Parathyroid adenoma (tissue), 2 donors: ENCODE data around the gene GSG1L.

Experiments
- H2AFZ ChIP-seq: fragments of 300-600 bp; sonication (generic); one replicate; pipeline ENCODE4 v1.7.0; 2017; ENCODE audit warnings: antibody characterized with exemption, mild to moderate bottlenecking
- H3K27ac ChIP-seq: fragments of 300-600 bp; sonication (generic); one replicate; pipeline ENCODE4 v1.7.0; 2017
- H3K27me3 ChIP-seq: fragments of 300-600 bp; sonication (generic); one replicate; pipeline ENCODE4 v1.7.0; 2017; ENCODE audit warnings: low read length; ENCODE audit not compliant: control insufficient read depth, insufficient read depth
- H3K36me3 ChIP-seq: fragments of 300-600 bp; sonication (generic); one replicate; pipeline ENCODE4 v1.7.0; 2017; ENCODE audit warnings: low read length; ENCODE audit not compliant: control insufficient read depth, insufficient read depth
- H3K4me1 ChIP-seq: fragments of 300-600 bp; sonication (generic); one replicate; pipeline ENCODE4 v1.7.0; 2017; ENCODE audit warnings: control low read depth
- H3K4me2 ChIP-seq: fragments of 300-600 bp; sonication (generic); one replicate; pipeline ENCODE4 v1.7.0; 2017; ENCODE audit warnings: low read length
- H3K4me3 ChIP-seq: fragments of 300-600 bp; sonication (generic); one replicate; pipeline ENCODE4 v1.7.0; 2017; ENCODE audit warnings: low read depth, low read length
- H3K79me2 ChIP-seq: fragments of 300-600 bp; sonication (generic); one replicate; pipeline ENCODE4 v1.7.0; 2017; ENCODE audit warnings: control low read depth
- H3K9ac ChIP-seq: fragments of 300-600 bp; sonication (generic); one replicate; pipeline ENCODE4 v1.7.0; 2017; ENCODE audit warnings: mild to moderate bottlenecking
- H3K9me3 ChIP-seq: fragments of 300-600 bp; sonication (generic); one replicate; pipeline ENCODE4 v1.7.0; 2017; ENCODE audit warnings: low read length; ENCODE audit not compliant: control insufficient read depth
- TF ChIP-seq, protein P1 (sequence below): fragments of 300-600 bp; sonication (generic); IDR thresholded peaks from one replicate; pipeline ENCODE4 v1.7.0; 2017; ENCODE audit warnings: antibody characterized with exemption, mild to moderate bottlenecking
- donor health status: primary hyperparathyroidism.

The GSG1L gene

GRCh38 chr16:28003021-28003865, 60.3 kb downstream of the GSG1L start:
- TF ChIP-seq, protein P1, sequence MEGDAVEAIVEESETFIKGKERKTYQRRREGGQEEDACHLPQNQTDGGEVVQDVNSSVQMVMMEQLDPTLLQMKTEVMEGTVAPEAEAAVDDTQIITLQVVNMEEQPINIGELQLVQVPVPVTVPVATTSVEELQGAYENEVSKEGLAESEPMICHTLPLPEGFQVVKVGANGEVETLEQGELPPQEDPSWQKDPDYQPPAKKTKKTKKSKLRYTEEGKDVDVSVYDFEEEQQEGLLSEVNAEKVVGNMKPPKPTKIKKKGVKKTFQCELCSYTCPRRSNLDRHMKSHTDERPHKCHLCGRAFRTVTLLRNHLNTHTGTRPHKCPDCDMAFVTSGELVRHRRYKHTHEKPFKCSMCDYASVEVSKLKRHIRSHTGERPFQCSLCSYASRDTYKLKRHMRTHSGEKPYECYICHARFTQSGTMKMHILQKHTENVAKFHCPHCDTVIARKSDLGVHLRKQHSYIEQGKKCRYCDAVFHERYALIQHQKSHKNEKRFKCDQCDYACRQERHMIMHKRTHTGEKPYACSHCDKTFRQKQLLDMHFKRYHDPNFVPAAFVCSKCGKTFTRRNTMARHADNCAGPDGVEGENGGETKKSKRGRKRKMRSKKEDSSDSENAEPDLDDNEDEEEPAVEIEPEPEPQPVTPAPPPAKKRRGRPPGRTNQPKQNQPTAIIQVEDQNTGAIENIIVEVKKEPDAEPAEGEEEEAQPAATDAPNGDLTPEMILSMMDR, result no peak
- Histone ChIP-seq H3K4me2 (no peak overlapping the region), H3K27me3 (no peaks in the 10 kb centered on the region), H3K9ac (no peak overlapping the region), H3K27ac (no peak overlapping the region), H3K4me3 (no peak overlapping the region), H2AFZ (no peak overlapping the region), H3K79me2 (no peaks in the 10 kb centered on the region), H3K4me1 (no peaks in the 10 kb centered on the region), H3K36me3 (no peaks in the 10 kb centered on the region), H3K9me3 (no peaks in the 10 kb centered on the region)

DNA sequence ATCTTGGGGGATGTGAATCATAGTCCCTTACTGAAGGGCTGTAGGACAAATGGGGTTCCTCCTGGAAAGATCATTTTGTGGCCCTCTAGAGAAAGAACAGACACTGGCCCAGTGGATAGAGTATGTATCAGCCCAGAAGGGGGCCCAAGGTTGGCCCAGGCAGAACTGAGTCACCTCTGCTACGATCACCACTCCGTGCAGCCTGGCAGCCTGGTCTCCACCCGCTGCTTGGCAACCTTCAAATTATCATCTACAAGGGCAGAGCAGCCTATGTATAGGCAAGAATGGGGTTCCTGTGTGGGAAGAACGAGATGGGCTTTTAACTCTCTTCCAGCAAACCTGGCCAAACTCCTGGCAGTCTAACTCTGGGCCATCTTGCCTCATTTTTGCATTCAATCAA, 61.9 kb downstream of the GSG1L start:
- Histone ChIP-seq H3K4me1 (no peaks in the 10 kb centered on the region), H3K36me3 (no peaks in the 10 kb centered on the region), H2AFZ (no peak overlapping the region), H3K9me3 (no peaks in the 10 kb centered on the region), H3K9ac (no peak overlapping the region), H3K79me2 (no peaks in the 10 kb centered on the region), H3K4me2 (no peak overlapping the region), H3K4me3 (no peak overlapping the region), H3K27me3 (no peaks in the 10 kb centered on the region), H3K27ac (no peak overlapping the region)
- TF ChIP-seq, protein P1, result no peak

DNA sequence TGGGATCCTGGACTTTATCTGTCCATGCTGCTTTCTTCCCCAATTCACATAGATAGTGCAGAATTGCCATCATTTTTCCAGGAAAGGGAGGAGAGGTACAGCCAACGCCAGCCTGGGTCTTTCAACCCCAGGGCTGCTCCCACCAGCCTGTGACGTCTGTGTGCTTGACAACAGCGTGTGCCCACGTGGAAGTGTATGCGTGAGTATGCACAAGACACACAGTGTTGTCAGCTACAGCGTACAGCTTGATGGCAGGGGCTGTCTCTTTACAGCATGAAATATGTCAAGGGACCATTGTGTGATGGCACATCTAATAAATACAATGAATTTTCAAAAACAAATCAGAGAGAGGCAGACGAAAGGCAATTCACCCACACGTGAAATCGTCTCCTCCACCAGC, 62.3 kb downstream of the GSG1L start:
- no peak overlapping the region for H3K27ac ChIP-seq
- TF ChIP-seq, protein P1, result no peak

DNA sequence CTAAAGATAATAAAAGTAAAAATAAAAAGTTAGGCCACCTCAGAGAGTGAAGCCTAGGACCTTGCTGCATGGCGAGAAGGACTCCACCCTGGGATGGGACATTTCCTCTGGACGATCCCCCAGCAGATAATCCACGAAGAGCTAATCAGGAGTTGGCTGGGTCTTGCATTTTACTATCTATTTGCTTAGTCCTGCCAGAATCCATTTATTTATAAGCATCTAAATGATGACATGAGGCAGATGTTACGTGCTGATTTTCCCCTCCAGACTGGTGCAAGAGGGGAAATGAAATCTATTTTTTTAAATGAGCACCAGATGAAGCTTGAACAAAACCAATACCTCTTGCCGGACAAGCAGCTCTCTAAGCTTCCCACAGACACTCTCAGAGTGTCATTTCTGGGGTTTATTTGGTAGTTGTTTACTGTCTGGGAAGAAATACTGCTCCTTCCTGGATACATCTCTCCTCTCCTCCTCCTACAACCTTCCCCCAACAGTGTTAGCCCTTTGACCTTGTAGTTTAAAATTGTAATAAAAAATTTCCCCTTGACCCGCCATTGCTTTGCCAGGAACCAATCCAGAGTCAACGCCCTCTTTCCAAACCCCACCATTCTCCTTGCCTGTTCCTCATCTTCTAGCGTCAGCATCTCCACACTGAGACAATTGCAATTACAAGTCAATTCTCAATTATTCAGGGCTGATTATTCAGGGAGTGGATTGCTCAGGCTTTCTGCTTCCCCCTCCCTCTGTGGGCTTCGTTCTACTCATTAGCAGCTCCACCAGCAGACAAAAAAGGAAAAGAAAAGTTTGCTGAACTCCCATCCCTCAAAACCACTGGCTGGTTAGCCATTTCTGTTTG, 63.0 kb downstream of the GSG1L start:
- Histone ChIP-seq H3K27ac (no peak overlapping the region), H3K4me2 (no peak overlapping the region), H3K9ac (no peak overlapping the region), H3K4me3 (no peak overlapping the region), H3K4me1 (no peaks in the 10 kb centered on the region), H2AFZ (no peak overlapping the region), H3K9me3 (no peaks in the 10 kb centered on the region), H3K36me3 (no peaks in the 10 kb centered on the region), H3K79me2 (no peaks in the 10 kb centered on the region), H3K27me3 (no peaks in the 10 kb centered on the region)
- TF ChIP-seq, protein P1, result no peak

More for the DNA sequence above, 62.3 kb downstream of the GSG1L start:
- H3K4me1 ChIP-seq, result no peaks in the 10 kb centered on the region
- H3K27me3 ChIP-seq, result no peaks in the 10 kb centered on the region
- H3K4me2 ChIP-seq, result no peak overlapping the region
- no peak overlapping the region for H2AFZ ChIP-seq
- H3K79me2 ChIP-seq, result no peaks in the 10 kb centered on the region
- H3K9me3 ChIP-seq, result no peaks in the 10 kb centered on the region
- H3K36me3 ChIP-seq, result no peaks in the 10 kb centered on the region
- H3K9ac ChIP-seq, result no peak overlapping the region
- H3K4me3 ChIP-seq, result no peak overlapping the region
